WTC11 (cell line): ENCODE results near the gene NGB. TPM values are rescaled to one million over a fixed set of nuclear protein-coding genes. Genes with fewer than 3 reads are reported as not detected.

Source experiments
- ATAC-seq: fragments of 200-7000 bp; cut with Tn5 transposase; 2 replicates; pipeline ENCODE4 v1.10.0; 2021; ENCODE audit warnings: mild to moderate bottlenecking, moderate library complexity
- CTCF ChIA-PET: fragments of 300-600 bp; sonication (Branson Sonifier 250); formaldehyde crosslinking; loops from one replicate; lab custom pipeline; 2021; ENCODE audit warnings: antibody characterized with exemption; lab: Charles Lee
- POLR2A ChIA-PET: fragments of 350-600 bp; sonication (Branson Sonifier 250); formaldehyde crosslinking; loops from one replicate; lab custom pipeline; 2021; ENCODE audit warnings: antibody characterized with exemption; lab: Charles Lee
- DNase-seq: peaks from one replicate; pipeline ENCODE4 v3.0.0; 2021; ENCODE audit warnings: low spot score
- H3K27ac Mint-ChIP-seq: 2 replicates; pipeline ENCODE4 v1.8.0; 2021; ENCODE audit warnings: mixed read lengths
- H3K27me3 Mint-ChIP-seq: 2 replicates; pipeline ENCODE4 v1.8.0; 2021; ENCODE audit warnings: low read depth, mild to moderate bottlenecking, moderate library complexity, mixed read lengths
- H3K36me3 Mint-ChIP-seq: 2 replicates; pipeline ENCODE4 v1.8.0; 2021; ENCODE audit warnings: mixed read lengths
- H3K4me1 Mint-ChIP-seq: 2 replicates; pipeline ENCODE4 v1.8.0; 2022; ENCODE audit warnings: mixed read lengths
- H3K4me3 Mint-ChIP-seq: 2 replicates; pipeline ENCODE4 v1.8.0; 2021; ENCODE audit warnings: mild to moderate bottlenecking, moderate library complexity, mixed read lengths
- H3K9me3 Mint-ChIP-seq: 2 replicates; pipeline ENCODE4 v1.8.0; 2021; ENCODE audit warnings: mixed read lengths
- ATF3 ChIP-seq: sonication (generic); formaldehyde crosslinking; conservative IDR thresholded peaks from 2 replicates; pipeline ENCODE4 v1.8.1; 2022; ENCODE audit warnings: mild to moderate bottlenecking, missing genetic modification reagents
- CDX4 ChIP-seq: fragments of 250-450 bp; sonication (Bioruptor Pico); IDR thresholded peaks from 2 replicates; pipeline ENCODE4 v1.9.0; 2021; ENCODE audit warnings: moderate library complexity, mild to moderate bottlenecking, inconsistent platforms, borderline replicate concordance
- ELF4 ChIP-seq: sonication (generic); formaldehyde crosslinking; IDR thresholded peaks from 2 replicates; pipeline ENCODE4 v1.8.1; 2022; ENCODE audit warnings: low read depth, mild to moderate bottlenecking, moderate library complexity, missing genetic modification reagents
- EMX1 ChIP-seq: fragments of 250-450 bp; sonication (Bioruptor Pico); IDR thresholded peaks from 2 replicates; pipeline ENCODE4 v1.8.0; 2021; ENCODE audit warnings: mild to moderate bottlenecking
- ETV6 ChIP-seq: sonication (generic); formaldehyde crosslinking; IDR thresholded peaks from 2 replicates; pipeline ENCODE4 v1.8.1; 2022; ENCODE audit warnings: mild to moderate bottlenecking, missing genetic modification reagents
- FOXP1 ChIP-seq: sonication (generic); formaldehyde crosslinking; IDR thresholded peaks from 2 replicates; pipeline ENCODE4 v1.8.0; 2022; ENCODE audit warnings: missing genetic modification reagents, mild to moderate bottlenecking, moderate library complexity, borderline replicate concordance
- FOXP4 ChIP-seq: sonication (generic); formaldehyde crosslinking; IDR thresholded peaks from 2 replicates; pipeline ENCODE4 v1.8.0; 2022; ENCODE audit warnings: mild to moderate bottlenecking, missing genetic modification reagents
- GABPB1 ChIP-seq: sonication (generic); formaldehyde crosslinking; IDR thresholded peaks from 2 replicates; pipeline ENCODE4 v1.8.1; 2023; ENCODE audit warnings: mild to moderate bottlenecking, missing genetic modification reagents
- GRHL2 ChIP-seq: fragments of 250-450 bp; sonication (Bioruptor Pico); IDR thresholded peaks from 2 replicates; pipeline ENCODE4 v1.8.0; 2022; ENCODE audit warnings: mild to moderate bottlenecking, moderate library complexity; ENCODE audit not compliant: insufficient replicate concordance, severe bottlenecking
- IRF1 ChIP-seq: sonication (generic); formaldehyde crosslinking; IDR thresholded peaks from 2 replicates; pipeline ENCODE4 v1.8.0; 2023; ENCODE audit warnings: missing genetic modification reagents
- MAX ChIP-seq: sonication (generic); formaldehyde crosslinking; IDR thresholded peaks from 2 replicates; pipeline ENCODE4 v1.8.0; 2022; ENCODE audit warnings: mild to moderate bottlenecking, missing genetic modification reagents
- MLX ChIP-seq: sonication (generic); formaldehyde crosslinking; IDR thresholded peaks from 2 replicates; pipeline ENCODE4 v1.8.1; 2023; ENCODE audit warnings: mild to moderate bottlenecking, missing genetic modification reagents, moderate library complexity
- NFYB ChIP-seq: sonication (generic); formaldehyde crosslinking; conservative IDR thresholded peaks from 2 replicates; pipeline ENCODE4 v1.8.0; 2022; ENCODE audit warnings: low read depth, missing genetic modification reagents
- OVOL2 ChIP-seq: fragments of 250-450 bp; sonication (Bioruptor Pico); IDR thresholded peaks from 2 replicates; pipeline ENCODE4 v1.9.0; 2021; ENCODE audit warnings: mild to moderate bottlenecking, borderline replicate concordance
- PREB ChIP-seq: sonication (generic); formaldehyde crosslinking; IDR thresholded peaks from 2 replicates; pipeline ENCODE4 v1.8.1; 2022; ENCODE audit warnings: mild to moderate bottlenecking, missing genetic modification reagents, moderate library complexity, borderline replicate concordance
- PRRX2 ChIP-seq: fragments of 250-450 bp; sonication (Bioruptor Pico); IDR thresholded peaks from 2 replicates; pipeline ENCODE4 v1.8.0; 2021; ENCODE audit warnings: mild to moderate bottlenecking
- SP1 ChIP-seq: sonication (generic); formaldehyde crosslinking; conservative IDR thresholded peaks from 2 replicates; pipeline ENCODE4 v1.8.1; 2022; ENCODE audit warnings: missing genetic modification reagents
- ZBTB21 ChIP-seq: sonication (generic); formaldehyde crosslinking; IDR thresholded peaks from 2 replicates; pipeline ENCODE4 v1.8.1; 2023; ENCODE audit warnings: mild to moderate bottlenecking, missing genetic modification reagents, borderline replicate concordance
- ZNF219 ChIP-seq: sonication (generic); formaldehyde crosslinking; IDR thresholded peaks from 2 replicates; pipeline ENCODE4 v1.8.0; 2023; ENCODE audit warnings: missing genetic modification reagents, mild to moderate bottlenecking, borderline replicate concordance
- ZNF232 ChIP-seq: sonication (generic); formaldehyde crosslinking; IDR thresholded peaks from 2 replicates; pipeline ENCODE4 v1.8.0; 2022; ENCODE audit warnings: mild to moderate bottlenecking, missing genetic modification reagents
- ZNF512 ChIP-seq: sonication (generic); formaldehyde crosslinking; IDR thresholded peaks from 2 replicates; pipeline ENCODE4 v1.8.1; 2022; ENCODE audit warnings: missing genetic modification reagents, borderline replicate concordance
- ZSCAN18 ChIP-seq: fragments of 250-450 bp; sonication (Bioruptor Pico); IDR thresholded peaks from 2 replicates; pipeline ENCODE4 v2.1.2; 2022; ENCODE audit warnings: mild to moderate bottlenecking, moderate library complexity
- total RNA-seq: library from RNA; stranded (reverse); gene quantifications from 3 replicates; pipeline ENCODE4 v1.2.3, GENCODE V29; 2021

NGB gene
- total RNA-seq, 1 experiment from 2014 or later = 0.33 TPM

GRCh38 chr14:77299771-77300170 lies 28.8 kb upstream of the NGB start:
- CTCF ChIA-PET = no interaction called here
- DNase-seq (no peak), ATAC-seq (no peak)
- peaks cover 6% of the 10 kb centered on the region for H3K4me1 Mint-ChIP-seq
- no peak overlapping the region for H3K27ac Mint-ChIP-seq
- H3K4me3 Mint-ChIP-seq = no peak overlapping the region
- no peaks in the 10 kb centered on the region for H3K27me3 Mint-ChIP-seq
- TF ChIP-seq NFYB (no peak), ZBTB21 (CRISPR knock-in tag) (no peak), PREB (CRISPR knock-in tag) (no peak), ZSCAN18 (no peak), ZNF232 (CRISPR knock-in tag) (no peak), OVOL2 (CRISPR knock-in tag) (no peak), PRRX2 (CRISPR knock-in tag) (no peak), ELF4 (CRISPR knock-in tag) (no peak), GRHL2 (no peak), EMX1 (CRISPR knock-in tag) (no peak), CDX4 (CRISPR knock-in tag) (no peak), GABPB1 (CRISPR knock-in tag) (no peak), FOXP1 (CRISPR knock-in tag) (no peak)
- TF ChIP-seq, all 79 proteins: peak for 0
- H3K9me3 Mint-ChIP-seq = no peaks in the 10 kb centered on the region
- peaks cover 4% of the 10 kb centered on the region for H3K36me3 Mint-ChIP-seq
- POLR2A ChIA-PET = no interaction called here

GRCh38 chr14:77296906-77297305 lies 25.9 kb upstream of the NGB start:
- no peak for DNase-seq
- no peaks in the 10 kb centered on the region for H3K27me3 Mint-ChIP-seq
- ChIA-PET POLR2A (no interaction called here), CTCF (interaction anchor here (3.1 kb wide), 1 partner anchor 19 kb away, joined by 16 read pairs; no protein-coding TSS in a partner anchor)
- no peak for ATAC-seq
- no peaks in the 10 kb centered on the region for H3K9me3 Mint-ChIP-seq
- TF ChIP-seq FOXP1 (CRISPR knock-in tag) (no peak), MAX (CRISPR knock-in tag) (no peak), ATF3 (CRISPR knock-in tag) (no peak), SP1 (CRISPR knock-in tag) (no peak), MLX (CRISPR knock-in tag) (no peak), IRF1 (no peak)
- H3K4me3 Mint-ChIP-seq = no peak overlapping the region
- peaks cover 11% of the 10 kb centered on the region for H3K4me1 Mint-ChIP-seq
- peaks cover 6% of the 10 kb centered on the region for H3K36me3 Mint-ChIP-seq
- H3K27ac Mint-ChIP-seq = no peak overlapping the region; the same call in 1 of the 2 replicates

- H3K9me3 Mint-ChIP-seq = no peaks in the 10 kb centered on the region
- ChIA-PET CTCF (no interaction called here), POLR2A (no interaction called here)
- no peak for DNase-seq
- peaks cover 9% of the 10 kb centered on the region for H3K4me1 Mint-ChIP-seq
- no peak overlapping the region for H3K27ac Mint-ChIP-seq
- H3K4me3 Mint-ChIP-seq = no peak overlapping the region
- no peak for ATAC-seq
- no peaks in the 10 kb centered on the region for H3K27me3 Mint-ChIP-seq
- H3K36me3 Mint-ChIP-seq = peaks cover 6% of the 10 kb centered on the region
- TF ChIP-seq ZNF232 (CRISPR knock-in tag) = no peak
- TF ChIP-seq ZNF512 (CRISPR knock-in tag) = no peak
- TF ChIP-seq ZNF219 (CRISPR knock-in tag) = no peak
- no peak for TF ChIP-seq ETV6 (CRISPR knock-in tag)
- no peak for TF ChIP-seq FOXP4
- no peak for TF ChIP-seq MLX (CRISPR knock-in tag)
Measured at GRCh38 chr14:77296155-77296554, 25.1 kb upstream of the NGB start.
